NCI-H2196 (cell line): ENCODE data around the gene ADARB1.
"Not testable (repeated sequence)": the region's sequence is repeated elsewhere in the genome, so short reads cannot be mapped to it uniquely, and the experiment has no call there.

Experiments used
- DNase-seq: peaks from one replicate; lab custom pipeline; 2025; ENCODE audit not compliant: unreplicated experiment; lab: John Stamatoyannopoulos, UW

ADARB1 gene

GRCh38 chr21:45133574-45134278, 59.3 kb downstream of the ADARB1 start:
- DNase-seq: not testable (repeated sequence)

GRCh38 chr21:45134279-45135076, 60.1 kb downstream of the ADARB1 start:
- DNase-seq: no peak

GRCh38 chr21:45135122-45135521, 60.7 kb downstream of the ADARB1 start:
- DNase-seq: no peak

- DNase-seq: no peak
These were observed 61.5 kb downstream of the ADARB1 start for GRCh38 chr21:45135868-45136267.

GRCh38 chr21:45136500-45136899, 62.1 kb downstream of the ADARB1 start:
- DNase-seq: no peak

- peak; percentile 85 for DNase-seq
These were observed 62.7 kb downstream of the ADARB1 start for GRCh38 chr21:45136927-45137611.

GRCh38 chr21:45137612-45137937, 63.2 kb downstream of the ADARB1 start:
- no peak for DNase-seq

- peak; percentile 59 for DNase-seq
These were observed 64.0 kb downstream of the ADARB1 start for GRCh38 chr21:45138199-45139002.

- not testable (repeated sequence) for DNase-seq
These were observed 64.6 kb downstream of the ADARB1 start for GRCh38 chr21:45139003-45139360.

GRCh38 chr21:45139473-45139872, 65.1 kb downstream of the ADARB1 start:
- no peak for DNase-seq

- DNase-seq: peak; percentile 85
These were observed 66.1 kb downstream of the ADARB1 start for GRCh38 chr21:45140346-45140940.

GRCh38 chr21:45140944-45141343, 66.6 kb downstream of the ADARB1 start:
- not testable (repeated sequence) for DNase-seq

- no peak for DNase-seq
These were observed 67.1 kb downstream of the ADARB1 start for GRCh38 chr21:45141507-45141906.

GRCh38 chr21:45142469-45143308, 68.3 kb downstream of the ADARB1 start:
- DNase-seq: no peak

GRCh38 chr21:45143855-45144254, 69.5 kb downstream of the ADARB1 start:
- no peak for DNase-seq

- no peak for DNase-seq
These were observed 70.8 kb downstream of the ADARB1 start for GRCh38 chr21:45145146-45145545.

- DNase-seq: not testable (repeated sequence)
These were observed 71.5 kb downstream of the ADARB1 start for GRCh38 chr21:45145846-45146245.

GRCh38 chr21:45146306-45146705, 71.9 kb downstream of the ADARB1 start:
- DNase-seq: no peak

GRCh38 chr21:45146801-45147200, 72.4 kb downstream of the ADARB1 start:
- no peak for DNase-seq
